BJ (cell line): ENCODE data around the gene SPRR1A. TPM values are rescaled to one million over a fixed set of nuclear protein-coding genes. Genes with fewer than 3 reads are reported as not detected.

Experiments
- CTCF ChIA-PET: fragments of 350-600 bp; formaldehyde crosslinking; extraction: SDS; loops from one replicate; lab custom pipeline; 2021; ENCODE audit warnings: antibody characterized with exemption, inconsistent platforms; lab: Yijun Ruan, JAX
- POLR2A ChIA-PET: fragments of 300-600 bp; sonication (Branson Sonifier 250); formaldehyde crosslinking; extraction: SDS; loops from one replicate; lab custom pipeline; 2021; ENCODE audit warnings: antibody characterized with exemption; lab: Charles Lee
- DNase-seq: peaks from one replicate; pipeline ENCODE4 v3.0.0-alpha.2; 2011; ENCODE audit warnings: low read depth
- H3K27me3 ChIP-seq: 2 replicates; pipeline ENCODE4 v1.6.0; 2011; ENCODE audit warnings: low read length; ENCODE audit not compliant: control insufficient read depth, insufficient read depth
- H3K36me3 ChIP-seq: 2 replicates; pipeline ENCODE4 v1.5.1; 2011; ENCODE audit warnings: low read length; ENCODE audit not compliant: control insufficient read depth, insufficient read depth
- H3K4me3 ChIP-seq: 2 replicates; pipeline ENCODE4 v1.5.1; 2011; ENCODE audit warnings: low read depth, mild to moderate bottlenecking, control low read depth, low read length
- CTCF ChIP-seq: IDR thresholded peaks from 2 replicates; pipeline ENCODE4 v1.5.1; 2011; ENCODE audit warnings: low read depth, mild to moderate bottlenecking, control low read depth, inconsistent platforms, low read length, moderate library complexity; ENCODE audit not compliant: insufficient read depth
- polyA plus RNA-seq: library from polyadenylated mRNA; depleted of rRNA; stranded (reverse); fragments of >200 nt; gene quantifications from 2 replicates; pipeline ENCODE4 v1.2.3, GENCODE V29; 2011

Gene SPRR1A
- polyA plus RNA-seq, 1 experiment: not detected

DNA sequence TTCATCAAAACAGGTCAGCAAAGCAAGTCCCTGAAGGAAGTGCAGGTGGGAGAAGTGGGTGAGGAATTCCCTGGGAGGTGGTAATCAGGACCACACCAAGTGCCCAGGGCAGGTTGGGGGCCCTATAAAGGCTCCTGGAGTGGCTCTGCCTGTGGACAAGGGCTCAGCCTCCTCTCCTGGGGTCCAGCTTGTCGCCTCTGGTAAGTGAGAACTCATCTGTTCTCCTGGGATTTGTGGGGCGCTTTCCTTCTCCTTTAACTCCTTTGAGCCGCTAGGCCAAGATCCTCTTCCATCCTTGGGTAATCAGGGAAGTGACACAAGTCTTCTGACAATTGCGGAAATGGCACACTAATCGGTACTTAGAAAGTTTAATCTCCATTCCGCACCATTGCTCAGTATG, 13.4 kb upstream of the SPRR1A start, which contains the start of gene SPRR4:
SPRR4 (plus strand) TSS at position 154 of the 400 bp plus-strand sequence. CDS start 1,243 bp downstream, outside the sequence.
- TF ChIP-seq CTCF: no peak
- Histone ChIP-seq H3K36me3 (no peaks in the 10 kb centered on the region), H3K4me3 (no peak within 1 kb of the TSS), H3K27me3 (no peaks in the 10 kb centered on the region)
- no peak for DNase-seq
- CTCF ChIA-PET: no interaction called here
- POLR2A ChIA-PET: no interaction called here

DNA sequence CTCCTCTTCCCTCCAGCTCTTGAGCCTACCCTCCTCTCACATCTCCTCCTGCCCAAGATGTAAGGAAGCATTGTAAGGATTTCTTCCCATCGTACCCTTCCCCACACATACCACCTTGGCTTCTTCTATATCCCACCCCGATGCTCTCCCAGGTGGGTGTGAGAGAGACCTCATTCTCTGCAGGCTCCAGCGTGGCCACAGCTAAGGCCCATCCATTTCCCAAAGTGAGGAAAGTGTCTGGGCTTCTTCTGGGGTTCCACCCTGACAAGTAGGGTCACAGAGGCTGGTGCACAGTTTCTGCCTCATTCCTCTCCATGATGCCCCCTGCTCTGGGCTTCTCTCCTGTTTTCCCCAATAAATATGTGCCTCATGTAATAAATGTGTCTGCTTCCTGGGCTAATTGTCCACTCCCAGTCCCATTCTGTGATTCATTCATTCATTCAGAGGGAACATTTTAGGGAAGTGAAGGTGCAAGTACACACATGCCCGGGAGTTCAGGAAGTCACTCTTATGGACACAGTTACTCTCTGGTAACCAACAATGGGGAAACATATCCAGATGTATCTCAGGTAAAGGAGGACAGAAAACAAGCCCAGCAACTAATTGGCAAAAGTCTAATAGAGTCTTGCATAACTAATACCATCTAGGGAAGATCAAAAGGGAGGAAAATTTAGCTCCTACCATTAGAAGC, 11.5 kb upstream of the SPRR1A start:
- no peak for DNase-seq
- Histone ChIP-seq H3K4me3 (no peak overlapping the region), H3K36me3 (no peaks in the 10 kb centered on the region), H3K27me3 (no peaks in the 10 kb centered on the region)
- no peak for TF ChIP-seq CTCF
- ChIA-PET CTCF (no interaction called here), POLR2A (no interaction called here)

- POLR2A ChIA-PET: no interaction called here
- no peak for DNase-seq
- Histone ChIP-seq H3K36me3 (no peaks in the 10 kb centered on the region), H3K27me3 (no peaks in the 10 kb centered on the region), H3K4me3 (no peak overlapping the region)
- CTCF ChIA-PET: no interaction called here
- TF ChIP-seq CTCF: no peak
These were observed 7.2 kb upstream of the SPRR1A start for GRCh38 chr1:152976688-152977087.

DNA sequence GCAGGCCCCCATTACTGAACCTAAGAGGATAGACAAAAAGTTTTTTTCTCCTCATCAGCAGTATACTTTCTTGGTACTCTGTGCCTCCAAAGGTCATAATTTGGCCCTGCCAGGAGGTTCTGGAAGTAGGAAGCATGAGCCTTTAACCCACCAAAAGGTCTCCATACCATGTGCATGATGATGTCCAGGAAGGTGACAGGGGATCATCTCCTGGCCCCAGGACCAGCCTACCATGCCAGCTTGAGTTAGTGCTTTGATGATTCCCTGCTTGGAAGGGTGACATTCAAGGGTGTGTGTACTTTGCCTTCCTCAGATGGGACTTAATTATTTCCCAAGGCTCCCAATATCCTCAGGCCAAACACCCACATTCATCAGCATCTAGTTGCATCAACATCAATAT, 6.3 kb upstream of the SPRR1A start:
- CTCF ChIA-PET: no interaction called here
- DNase-seq: no peak
- POLR2A ChIA-PET: no interaction called here
- Histone ChIP-seq H3K27me3 (no peaks in the 10 kb centered on the region), H3K4me3 (no peak overlapping the region), H3K36me3 (no peaks in the 10 kb centered on the region)
- no peak for TF ChIP-seq CTCF

DNA sequence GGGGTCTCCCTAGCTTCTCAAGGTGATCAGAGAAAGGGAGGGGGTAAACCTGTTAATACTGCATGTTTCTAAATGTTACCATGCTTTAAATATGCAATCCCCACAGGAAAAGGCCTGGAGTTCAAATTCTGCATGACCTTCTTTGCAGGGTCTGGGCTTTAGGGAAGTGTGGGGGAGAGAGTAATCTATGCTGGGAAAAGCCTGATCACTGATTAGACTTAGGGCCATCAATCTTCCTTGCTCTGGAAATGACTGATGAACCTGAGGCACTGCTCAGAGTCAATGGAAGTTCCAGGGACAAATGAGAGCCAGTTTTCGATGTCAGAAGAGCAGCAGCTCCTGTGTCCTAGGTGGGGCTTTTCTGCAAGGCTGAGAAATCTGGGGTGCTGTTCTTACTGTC, 3.2 kb upstream of the SPRR1A start:
- Histone ChIP-seq H3K4me3 (no peak overlapping the region), H3K36me3 (no peaks in the 10 kb centered on the region), H3K27me3 (no peaks in the 10 kb centered on the region)
- DNase-seq: no peak
- POLR2A ChIA-PET: no interaction called here
- TF ChIP-seq CTCF: no peak
- CTCF ChIA-PET: no interaction called here
